GM13976 (cell line): Measurements from ENCODE around the gene RFTN1.

Source experiments
- DNase-seq: peaks from one replicate; pipeline ENCODE4 v3.0.0; 2012; ENCODE audit warnings: low spot score
- in situ Hi-C: fragments of 300-500 bp; cut with MboI; formaldehyde crosslinking; loops from one replicate; pipeline ENCODE4 v1.12.0; 2022; ENCODE audit warnings: low sequenced_read_pairs, mixed read lengths, inconsistent platforms; ENCODE audit not compliant: unreplicated experiment
- TF ChIP-seq, protein P1 (sequence below): IDR thresholded peaks from 2 replicates; pipeline ENCODE4 v1.5.1; 2012; ENCODE audit warnings: borderline replicate concordance, mild to moderate bottlenecking; ENCODE audit not compliant: insufficient read depth; ENCODE audit errors: extremely low read depth, missing control alignments, control extremely low read depth

RFTN1 gene

DNA sequence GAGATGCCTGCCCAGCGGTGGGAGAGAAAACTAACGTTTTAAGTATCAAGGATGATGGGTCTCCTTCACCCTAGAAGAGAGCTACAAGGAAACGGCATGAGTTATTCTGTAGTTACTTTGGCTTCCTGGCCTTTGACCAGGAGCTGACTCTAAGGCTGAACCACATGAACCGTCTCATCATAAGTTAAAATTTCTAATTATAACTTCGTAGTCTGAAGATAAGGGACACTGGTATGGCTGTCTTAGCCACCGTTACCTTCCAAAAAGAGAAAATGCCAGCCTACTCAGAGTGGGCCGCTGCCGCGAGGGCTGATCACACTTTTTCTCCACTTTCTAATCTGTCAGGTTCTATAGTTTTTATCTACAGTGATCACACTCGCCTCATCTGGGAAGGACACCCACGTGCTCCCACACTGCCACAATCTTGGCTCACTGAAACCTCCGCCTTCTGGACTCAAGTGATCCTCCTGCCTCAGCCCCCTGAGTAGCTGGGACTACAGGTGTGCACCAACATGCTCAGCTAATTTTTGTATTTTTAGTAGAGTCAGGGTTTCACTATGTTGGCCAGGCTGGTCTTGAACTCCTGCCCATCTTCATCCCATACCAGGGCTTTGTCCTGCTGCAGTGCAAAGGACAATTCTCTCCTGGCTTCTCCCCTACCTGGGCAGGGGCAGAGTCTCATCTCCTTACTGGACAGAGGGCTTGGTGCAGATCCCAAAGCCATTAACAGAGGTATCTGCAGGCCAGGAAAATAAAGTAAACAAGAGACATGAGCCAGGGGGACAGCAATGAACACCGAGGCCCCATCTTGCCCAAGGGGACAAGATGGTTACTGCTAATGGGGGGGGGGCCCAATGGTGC is 73.4 kb downstream of the RFTN1 start:
- DNase-seq: no peak
- in situ Hi-C loops: no loop called here
- TF ChIP-seq, protein P1, sequence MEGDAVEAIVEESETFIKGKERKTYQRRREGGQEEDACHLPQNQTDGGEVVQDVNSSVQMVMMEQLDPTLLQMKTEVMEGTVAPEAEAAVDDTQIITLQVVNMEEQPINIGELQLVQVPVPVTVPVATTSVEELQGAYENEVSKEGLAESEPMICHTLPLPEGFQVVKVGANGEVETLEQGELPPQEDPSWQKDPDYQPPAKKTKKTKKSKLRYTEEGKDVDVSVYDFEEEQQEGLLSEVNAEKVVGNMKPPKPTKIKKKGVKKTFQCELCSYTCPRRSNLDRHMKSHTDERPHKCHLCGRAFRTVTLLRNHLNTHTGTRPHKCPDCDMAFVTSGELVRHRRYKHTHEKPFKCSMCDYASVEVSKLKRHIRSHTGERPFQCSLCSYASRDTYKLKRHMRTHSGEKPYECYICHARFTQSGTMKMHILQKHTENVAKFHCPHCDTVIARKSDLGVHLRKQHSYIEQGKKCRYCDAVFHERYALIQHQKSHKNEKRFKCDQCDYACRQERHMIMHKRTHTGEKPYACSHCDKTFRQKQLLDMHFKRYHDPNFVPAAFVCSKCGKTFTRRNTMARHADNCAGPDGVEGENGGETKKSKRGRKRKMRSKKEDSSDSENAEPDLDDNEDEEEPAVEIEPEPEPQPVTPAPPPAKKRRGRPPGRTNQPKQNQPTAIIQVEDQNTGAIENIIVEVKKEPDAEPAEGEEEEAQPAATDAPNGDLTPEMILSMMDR: no peak

- in situ Hi-C loops: no loop called here
- no peak for DNase-seq
- TF ChIP-seq, protein P1: no peak
These were observed 74.2 kb downstream of the RFTN1 start for GRCh38 chr3:16439163-16439847.

GRCh38 chr3:16437640-16438039 is 75.9 kb downstream of the RFTN1 start:
- TF ChIP-seq, protein P1: no peak
- DNase-seq: no peak
- in situ Hi-C loops: no loop called here

GRCh38 chr3:16433701-16434151 is 79.8 kb downstream of the RFTN1 start:
- TF ChIP-seq, protein P1: no peak
- peak; percentile 55 for DNase-seq
- in situ Hi-C loops: no loop called here

- TF ChIP-seq, protein P1: no peak
- peak; percentile 27 for DNase-seq
- in situ Hi-C loops: no loop called here
These were observed 80.8 kb downstream of the RFTN1 start for GRCh38 chr3:16432714-16433113.

DNA sequence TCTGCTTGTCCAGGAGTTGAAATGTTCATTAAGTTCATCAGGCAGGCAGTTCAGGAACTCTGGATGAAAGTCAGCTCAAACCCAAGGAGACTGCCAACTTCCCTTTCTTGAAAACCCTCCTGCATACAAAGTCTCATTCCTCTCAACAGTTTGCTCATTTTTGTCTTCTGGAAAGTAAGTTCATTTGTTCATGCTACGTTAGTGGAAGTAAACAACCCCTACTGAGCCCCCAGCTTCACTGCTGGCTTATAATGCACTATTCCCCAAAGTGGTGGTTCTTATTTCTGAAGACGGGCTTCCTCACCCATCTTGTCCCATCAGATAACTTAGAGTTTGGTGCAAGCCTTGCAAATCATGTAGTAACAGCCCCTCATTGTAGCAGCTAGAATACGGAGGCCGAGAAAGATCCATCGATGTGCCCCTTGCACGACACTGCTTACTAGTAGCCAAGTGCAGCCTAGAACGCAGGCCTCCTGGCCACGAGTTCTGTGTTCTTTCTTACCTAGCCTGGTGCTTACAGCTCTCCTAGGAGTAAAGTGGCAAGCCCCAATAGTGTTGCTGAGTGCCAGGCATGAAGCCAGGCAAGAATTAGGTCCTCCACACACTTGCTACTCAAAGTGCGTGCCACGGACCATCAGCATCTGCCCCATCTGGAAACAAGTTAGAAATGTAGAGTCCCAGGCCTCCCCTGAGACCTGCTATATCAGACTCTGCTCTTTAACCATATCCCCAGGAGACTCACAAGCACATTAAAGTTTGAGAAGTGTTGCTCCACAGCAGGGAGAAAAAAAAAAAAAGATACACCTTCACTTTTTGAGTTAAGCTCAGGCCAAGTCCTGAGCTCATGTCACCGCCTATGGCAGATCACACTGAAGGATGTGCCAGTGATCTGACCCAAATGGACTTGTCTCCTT is 82.5 kb downstream of the RFTN1 start:
- no peak for DNase-seq
- TF ChIP-seq, protein P1: no peak
- in situ Hi-C loops: no loop called here
